Caco-2 (cell line): ENCODE data around the gene XIRP2. TPM values are rescaled to one million over a fixed set of nuclear protein-coding genes. Genes with fewer than 3 reads are reported as not detected.

Experiments
- BruUV-seq: library from RNA; stranded (reverse); fragments of 400-500 nt; replicated peaks from 2 replicates; lab custom pipeline; 2021; lab: Mats Ljungman, UMichigan
- CTCF ChIA-PET: fragments of 300-600 bp; sonication (Branson Sonifier 250); formaldehyde crosslinking; loops from one replicate; lab custom pipeline; 2022; ENCODE audit warnings: antibody characterized with exemption; lab: Charles Lee
- POLR2A ChIA-PET: fragments of 300-600 bp; sonication (Branson Sonifier 250); formaldehyde crosslinking; loops from one replicate; lab custom pipeline; 2022; ENCODE audit warnings: antibody characterized with exemption; lab: Charles Lee
- DNase-seq, 2 experiments: peaks; one replicate each; pipeline versions ENCODE4 v3.0.0 to v3.0.0-alpha.2; 2020 to 2022
- H3K27me3 ChIP-seq: replicated peaks from 2 replicates; pipeline ENCODE4 v1.6.0; 2011; ENCODE audit warnings: low read length; ENCODE audit not compliant: control insufficient read depth, insufficient read depth
- H3K36me3 ChIP-seq: 2 replicates; pipeline ENCODE4 v1.5.1; 2011; ENCODE audit warnings: low read length; ENCODE audit not compliant: control insufficient read depth, insufficient read depth
- H3K4me1 ChIP-seq: fragments of 250-450 bp; sonication (Bioruptor Pico); 2 replicates; pipeline ENCODE4 v1.5.1; 2020; ENCODE audit warnings: mild to moderate bottlenecking
- H3K4me3 ChIP-seq: 2 replicates; pipeline ENCODE4 v1.5.1; 2011; ENCODE audit warnings: low read depth, mild to moderate bottlenecking, control low read depth, low read length
- H3K9me3 ChIP-seq: fragments of 250-450 bp; sonication (Bioruptor Pico); 2 replicates; pipeline ENCODE4 v1.5.1; 2020; ENCODE audit warnings: mild to moderate bottlenecking, moderate library complexity
- H3K27ac Mint-ChIP-seq: one replicate; pipeline ENCODE4 v1.8.0; 2022; ENCODE audit warnings: mixed read lengths; ENCODE audit not compliant: unreplicated experiment
- H3K27me3 Mint-ChIP-seq: one replicate; pipeline ENCODE4 v1.8.0; 2022; ENCODE audit warnings: mixed read lengths; ENCODE audit not compliant: insufficient read depth, unreplicated experiment
- H3K36me3 Mint-ChIP-seq: one replicate; pipeline ENCODE4 v1.8.0; 2022; ENCODE audit warnings: mild to moderate bottlenecking, mixed read lengths; ENCODE audit not compliant: insufficient read depth, unreplicated experiment
- H3K4me1 Mint-ChIP-seq: one replicate; pipeline ENCODE4 v1.8.0; 2022; ENCODE audit warnings: low read depth, mixed read lengths; ENCODE audit not compliant: unreplicated experiment
- H3K4me3 Mint-ChIP-seq: one replicate; pipeline ENCODE4 v1.8.0; 2022; ENCODE audit warnings: mild to moderate bottlenecking, moderate library complexity, mixed read lengths; ENCODE audit not compliant: unreplicated experiment
- H3K9me3 Mint-ChIP-seq: one replicate; pipeline ENCODE4 v1.8.0; 2022; ENCODE audit warnings: mixed read lengths; ENCODE audit not compliant: unreplicated experiment
- intact Hi-C: fragments of 100-400 bp; cut with micrococcal nuclease; formaldehyde crosslinking; loops from one replicate; pipeline ENCODE4 v1.10.0; 2022; ENCODE audit not compliant: unreplicated experiment
- total RNA-seq: library from RNA; stranded (reverse); gene quantifications from 2 replicates; pipeline ENCODE4 v1.2.3, GENCODE V29; 2022
- TF ChIP-seq, protein P1 (sequence below), 2 experiments: fragments of 200-600 bp in 1 of 2; IDR thresholded peaks; 1 replicate in 1 of 2; 2 replicates in 1 of 2; pipeline versions ENCODE4 v1.5.1 to v1.8.0; 2011 to 2022; ENCODE audit warnings: antibody characterized with exemption in 1 of 2, control low read depth in 1 of 2, inconsistent platforms in 1 of 2, low read depth in 1 of 2, low read length in 1 of 2, mild to moderate bottlenecking in 1 of 2, moderate library complexity in 1 of 2; ENCODE audit not compliant: insufficient read depth in 1 of 2, severe bottlenecking in 1 of 2, unreplicated experiment in 1 of 2

Gene XIRP2
- total RNA-seq, 1 experiment from 2014 or later = not detected

DNA sequence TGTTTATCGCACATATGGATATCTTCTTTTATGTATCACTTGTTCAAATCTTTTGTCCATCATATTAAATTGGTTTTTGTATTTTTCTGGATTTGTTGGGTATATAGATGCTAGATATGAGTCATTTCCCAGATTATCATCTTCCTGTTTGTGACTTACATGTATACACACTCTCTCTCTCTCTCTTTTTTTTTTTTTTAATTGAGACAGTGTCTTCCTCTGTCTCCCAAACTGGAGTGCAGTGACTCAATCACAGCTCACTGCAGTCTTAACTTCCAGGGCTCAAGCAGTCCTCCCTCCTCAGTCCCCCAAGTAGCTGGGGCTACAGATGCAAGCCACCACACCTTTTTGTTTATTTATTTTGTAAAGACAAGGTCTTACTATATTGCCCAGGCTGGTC, 43.8 kb downstream of the XIRP2 start:
- Histone ChIP-seq H3K4me3 (no peak overlapping the region), H3K36me3 (no peaks in the 10 kb centered on the region), H3K9me3 (0 out of 2 replicates have a peak, but pooled peaks cover 3% of the 10 kb centered on the region), H3K4me1 (no peaks in the 10 kb centered on the region), H3K27me3 (no peaks in the 10 kb centered on the region)
- H3K27ac Mint-ChIP-seq = no peak overlapping the region
- intact Hi-C loops = no loop called here
- no peak overlapping the region for H3K4me3 Mint-ChIP-seq
- TF ChIP-seq, protein P1, sequence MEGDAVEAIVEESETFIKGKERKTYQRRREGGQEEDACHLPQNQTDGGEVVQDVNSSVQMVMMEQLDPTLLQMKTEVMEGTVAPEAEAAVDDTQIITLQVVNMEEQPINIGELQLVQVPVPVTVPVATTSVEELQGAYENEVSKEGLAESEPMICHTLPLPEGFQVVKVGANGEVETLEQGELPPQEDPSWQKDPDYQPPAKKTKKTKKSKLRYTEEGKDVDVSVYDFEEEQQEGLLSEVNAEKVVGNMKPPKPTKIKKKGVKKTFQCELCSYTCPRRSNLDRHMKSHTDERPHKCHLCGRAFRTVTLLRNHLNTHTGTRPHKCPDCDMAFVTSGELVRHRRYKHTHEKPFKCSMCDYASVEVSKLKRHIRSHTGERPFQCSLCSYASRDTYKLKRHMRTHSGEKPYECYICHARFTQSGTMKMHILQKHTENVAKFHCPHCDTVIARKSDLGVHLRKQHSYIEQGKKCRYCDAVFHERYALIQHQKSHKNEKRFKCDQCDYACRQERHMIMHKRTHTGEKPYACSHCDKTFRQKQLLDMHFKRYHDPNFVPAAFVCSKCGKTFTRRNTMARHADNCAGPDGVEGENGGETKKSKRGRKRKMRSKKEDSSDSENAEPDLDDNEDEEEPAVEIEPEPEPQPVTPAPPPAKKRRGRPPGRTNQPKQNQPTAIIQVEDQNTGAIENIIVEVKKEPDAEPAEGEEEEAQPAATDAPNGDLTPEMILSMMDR (IDR thresholded peaks at IDR 0.05; ENCODE audit: insufficient read depth in 1 of 2, low read depth in 1 of 2, low read length in 1 of 2, severe bottlenecking in 1 of 2, unreplicated experiment in 1 of 2) = no peak
- POLR2A ChIA-PET = no interaction called here
- H3K27me3 Mint-ChIP-seq = no peaks in the 10 kb centered on the region
- no peaks in the 10 kb centered on the region for H3K9me3 Mint-ChIP-seq
- no peaks in the 10 kb centered on the region for H3K4me1 Mint-ChIP-seq
- no peak for DNase-seq
- no peaks in the 10 kb centered on the region for H3K36me3 Mint-ChIP-seq
- CTCF ChIA-PET = no interaction called here
- BruUV-seq = no TSS peak

DNA sequence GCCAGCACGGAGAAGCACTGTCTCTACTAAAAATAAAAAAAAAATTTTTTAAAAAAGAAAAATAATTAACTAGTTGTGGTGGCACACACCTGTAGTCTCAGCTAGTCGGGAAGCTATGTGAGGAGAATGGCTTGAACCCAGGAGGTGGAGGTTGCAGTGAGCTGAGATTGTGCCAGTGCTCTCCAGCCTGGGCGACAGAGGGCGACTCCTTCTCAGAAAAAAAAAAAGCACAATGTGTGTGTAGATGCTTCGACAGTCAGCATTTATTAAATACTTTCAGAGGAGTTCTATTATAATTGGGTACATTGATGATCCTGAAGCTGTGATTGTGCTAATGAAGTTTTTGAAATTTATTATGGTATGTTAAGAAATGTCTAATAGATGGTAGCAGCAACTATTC, 46.5 kb downstream of the XIRP2 start:
- POLR2A ChIA-PET = no interaction called here
- Histone ChIP-seq H3K4me1 (no peaks in the 10 kb centered on the region), H3K36me3 (no peaks in the 10 kb centered on the region), H3K4me3 (no peak overlapping the region), H3K9me3 (0 out of 2 replicates have a peak, but pooled peaks cover 3% of the 10 kb centered on the region), H3K27me3 (no peaks in the 10 kb centered on the region)
- Mint-ChIP-seq H3K36me3 (no peaks in the 10 kb centered on the region), H3K27ac (no peak overlapping the region), H3K9me3 (no peaks in the 10 kb centered on the region), H3K4me3 (no peak overlapping the region), H3K4me1 (no peaks in the 10 kb centered on the region), H3K27me3 (no peaks in the 10 kb centered on the region)
- CTCF ChIA-PET = interaction anchor here (0.6 kb wide), 1 partner anchor 613 kb away, joined by 7 read pairs; no protein-coding TSS in a partner anchor
- TF ChIP-seq, protein P1 (IDR thresholded peaks at IDR 0.05; ENCODE audit: insufficient read depth in 1 of 2, low read depth in 1 of 2, low read length in 1 of 2, severe bottlenecking in 1 of 2, unreplicated experiment in 1 of 2) = no peak
- intact Hi-C loops = no loop called here
- BruUV-seq = no TSS peak
- no peak for DNase-seq

DNA sequence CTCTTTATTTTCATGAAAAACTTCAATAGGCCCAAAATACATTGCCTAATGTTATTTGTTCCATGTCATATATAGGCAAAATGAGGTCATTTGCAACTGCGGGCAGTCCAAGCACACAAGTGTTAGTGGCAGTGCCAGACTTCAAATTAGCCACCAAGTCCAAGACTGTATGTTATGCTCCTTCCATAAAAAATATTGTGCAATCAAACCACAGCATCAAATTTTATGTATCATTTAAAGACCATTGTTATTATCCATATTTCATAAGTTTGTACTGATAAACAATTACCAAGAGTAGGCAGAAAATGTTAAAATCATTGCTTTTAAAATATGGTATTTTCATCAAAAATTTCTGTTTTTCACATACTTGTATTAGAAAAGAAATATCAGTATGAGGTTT, 54.1 kb downstream of the XIRP2 start:
- ChIA-PET POLR2A (no interaction called here), CTCF (no interaction called here)
- DNase-seq = no peak
- Histone ChIP-seq H3K27me3 (no peaks in the 10 kb centered on the region), H3K4me1 (no peaks in the 10 kb centered on the region), H3K9me3 (no peaks in the 10 kb centered on the region), H3K4me3 (no peak overlapping the region), H3K36me3 (no peaks in the 10 kb centered on the region)
- H3K36me3 Mint-ChIP-seq = no peaks in the 10 kb centered on the region
- intact Hi-C loops = no loop called here
- H3K27me3 Mint-ChIP-seq = no peaks in the 10 kb centered on the region
- H3K4me1 Mint-ChIP-seq = no peaks in the 10 kb centered on the region
- no TSS peak for BruUV-seq
- H3K4me3 Mint-ChIP-seq = no peak overlapping the region
- TF ChIP-seq, protein P1 (IDR thresholded peaks at IDR 0.05; ENCODE audit: insufficient read depth in 1 of 2, low read depth in 1 of 2, low read length in 1 of 2, severe bottlenecking in 1 of 2, unreplicated experiment in 1 of 2) = no peak
- no peaks in the 10 kb centered on the region for H3K9me3 Mint-ChIP-seq
- no peak overlapping the region for H3K27ac Mint-ChIP-seq
